ENCODE data around the gene MID1. TPM values are rescaled to one million over a fixed set of nuclear protein-coding genes. Genes with fewer than 3 reads are reported as not detected.

Gene MID1
- total and polyA plus RNA-seq, 2 experiments from 2014 or later, result 34.6 to 63.9 TPM

GRCh38 chrX:10470009-10470408 lies 150.4 kb downstream of the MID1 start:
- no peak for DNase-seq (ENCODE audit: low read depth in 1 of 2, low spot score in 1 of 2)
- H3K9me3 ChIP-seq (ENCODE audit: low read depth), result no peaks in the 10 kb centered on the region
- H3K27me3 ChIP-seq, result no peaks in the 10 kb centered on the region
- TF ChIP-seq CTCF (IDR thresholded peaks at IDR 0.05; ENCODE audit: low read depth, low read length), result no peak
- no peak overlapping the region for H3K27ac ChIP-seq
- H3K4me3 ChIP-seq, result no peak overlapping the region
- peaks cover 6% of the 10 kb centered on the region for H3K4me1 ChIP-seq (ENCODE audit: low read depth)
- H3K36me3 ChIP-seq, result peaks cover 6% of the 10 kb centered on the region

GRCh38 chrX:10467793-10468192 lies 152.6 kb downstream of the MID1 start:
- H3K36me3 ChIP-seq, result peaks cover 8% of the 10 kb centered on the region
- no peak overlapping the region for H3K4me3 ChIP-seq
- TF ChIP-seq CTCF (IDR thresholded peaks at IDR 0.05; ENCODE audit: low read depth, low read length), result no peak
- H3K9me3 ChIP-seq (ENCODE audit: low read depth), result no peaks in the 10 kb centered on the region
- no peak overlapping the region for H3K27ac ChIP-seq
- H3K27me3 ChIP-seq, result no peaks in the 10 kb centered on the region
- no peaks in the 10 kb centered on the region for H3K4me1 ChIP-seq (ENCODE audit: low read depth)
- peak in 1 of 2 donors; percentile 80 for DNase-seq (ENCODE audit: low read depth in 1 of 2, low spot score in 1 of 2)

- Histone ChIP-seq H3K9me3 (ENCODE audit: low read depth) (no peaks in the 10 kb centered on the region), H3K4me1 (ENCODE audit: low read depth) (no peaks in the 10 kb centered on the region), H3K4me3 (no peak overlapping the region), H3K27ac (peak overlapping the region; percentile 2), H3K36me3 (peaks cover 8% of the 10 kb centered on the region), H3K27me3 (no peaks in the 10 kb centered on the region)
- TF ChIP-seq CTCF (IDR thresholded peaks at IDR 0.05; ENCODE audit: low read depth, low read length), result no peak
- no peak for DNase-seq (ENCODE audit: low read depth in 1 of 2, low spot score in 1 of 2)
Observed at GRCh38 chrX:10465254-10465653, 155.1 kb downstream of the MID1 start.

GRCh38 chrX:10457092-10457491 lies 163.3 kb downstream of the MID1 start:
- TF ChIP-seq CTCF (IDR thresholded peaks at IDR 0.05; ENCODE audit: low read depth, low read length), result no peak
- DNase-seq (ENCODE audit: low read depth in 1 of 2, low spot score in 1 of 2), result peak in 1 of 2 donors; percentile 71
- Histone ChIP-seq H3K27me3 (no peaks in the 10 kb centered on the region), H3K4me1 (ENCODE audit: low read depth) (no peaks in the 10 kb centered on the region), H3K36me3 (peaks cover 27% of the 10 kb centered on the region), H3K4me3 (no peak overlapping the region), H3K9me3 (ENCODE audit: low read depth) (no peaks in the 10 kb centered on the region), H3K27ac (no peak overlapping the region)

- H3K4me3 ChIP-seq, result no peak overlapping the region
- no peaks in the 10 kb centered on the region for H3K4me1 ChIP-seq (ENCODE audit: low read depth)
- no peak for TF ChIP-seq CTCF (IDR thresholded peaks at IDR 0.05; ENCODE audit: low read depth, low read length)
- H3K27me3 ChIP-seq, result no peaks in the 10 kb centered on the region
- no peaks in the 10 kb centered on the region for H3K9me3 ChIP-seq (ENCODE audit: low read depth)
- peaks cover 29% of the 10 kb centered on the region for H3K36me3 ChIP-seq
- no peak overlapping the region for H3K27ac ChIP-seq
- DNase-seq (ENCODE audit: low read depth in 1 of 2, low spot score in 1 of 2), result no peak
Observed at GRCh38 chrX:10453945-10454344, 166.4 kb downstream of the MID1 start.

- H3K36me3 ChIP-seq, result peaks cover 28% of the 10 kb centered on the region
- no peak for TF ChIP-seq CTCF (IDR thresholded peaks at IDR 0.05; ENCODE audit: low read depth, low read length)
- no peak overlapping the region for H3K27ac ChIP-seq
- no peaks in the 10 kb centered on the region for H3K27me3 ChIP-seq
- no peaks in the 10 kb centered on the region for H3K4me1 ChIP-seq (ENCODE audit: low read depth)
- DNase-seq (ENCODE audit: low read depth in 1 of 2, low spot score in 1 of 2), result no peak
- H3K4me3 ChIP-seq, result no peak overlapping the region
- H3K9me3 ChIP-seq (ENCODE audit: low read depth), result no peaks in the 10 kb centered on the region
Observed at GRCh38 chrX:10450959-10451355, 169.4 kb downstream of the MID1 start.

Measured in cardiac muscle cell (in vitro differentiated cells and primary cell).